Mesenchymal stem cell (in vitro differentiated cells and primary cell): ENCODE data around the gene THAP5.

ENCODE experiments used
- DNase-seq: peaks from one replicate; pipeline ENCODE4 v3.0.0-alpha.2; 2013
- H2AFZ ChIP-seq: one replicate; pipeline ENCODE4 v1.6.1; 2013; ENCODE audit warnings: low read depth, mild to moderate bottlenecking, control low read depth, inconsistent platforms, low read length, moderate library complexity
- H2AK5ac ChIP-seq: 2 replicates; pipeline ENCODE4 v1.6.1; 2013; ENCODE audit warnings: low read length, moderate library complexity, mild to moderate bottlenecking, inconsistent platforms; ENCODE audit not compliant: severe bottlenecking
- H2BK120ac ChIP-seq: one replicate; pipeline ENCODE4 v1.6.1; 2013; ENCODE audit warnings: low read depth, mild to moderate bottlenecking, inconsistent platforms, low read length, moderate library complexity
- H2BK12ac ChIP-seq, 2 experiments: one replicate each; pipeline ENCODE4 v1.6.1; 2013; ENCODE audit warnings: inconsistent platforms in 2 of 2, low read length in 2 of 2, mild to moderate bottlenecking in 2 of 2, moderate library complexity in 2 of 2, control low read depth in 1 of 2
- H2BK15ac ChIP-seq: one replicate; pipeline ENCODE4 v1.6.1; 2013; ENCODE audit warnings: mild to moderate bottlenecking, low read depth, inconsistent platforms; ENCODE audit not compliant: poor library complexity, severe bottlenecking
- H2BK5ac ChIP-seq: 2 replicates; pipeline ENCODE4 v1.6.1; 2013; ENCODE audit warnings: low read depth, mild to moderate bottlenecking, low read length, control low read depth, inconsistent platforms; ENCODE audit not compliant: poor library complexity, severe bottlenecking
- H3K14ac ChIP-seq, 2 experiments: one replicate each; pipeline ENCODE4 v1.6.1; 2013; ENCODE audit warnings: inconsistent platforms in 2 of 2, low read length in 2 of 2, control low read depth in 1 of 2, mild to moderate bottlenecking in 1 of 2, moderate library complexity in 1 of 2
- H3K18ac ChIP-seq, 2 experiments: one replicate each; pipeline ENCODE4 v1.6.1; 2013; ENCODE audit warnings: inconsistent platforms in 2 of 2, low read length in 2 of 2, control low read depth in 1 of 2, low read depth in 1 of 2, mild to moderate bottlenecking in 1 of 2
- H3K23ac ChIP-seq, 2 experiments: one replicate each; pipeline ENCODE4 v1.6.1; 2013; ENCODE audit warnings: inconsistent platforms in 2 of 2, low read length in 2 of 2, mild to moderate bottlenecking in 2 of 2, moderate library complexity in 2 of 2, control low read depth in 1 of 2
- H3K27ac ChIP-seq: 2 replicates; pipeline ENCODE4 v1.5.1; 2013; ENCODE audit warnings: mild to moderate bottlenecking, moderate library complexity, low read length, control low read depth, inconsistent platforms; ENCODE audit not compliant: poor library complexity, severe bottlenecking
- H3K27me3 ChIP-seq, 2 experiments: 2 replicates each; pipeline versions ENCODE4 v1.6.1 to v1.7.0; 2013; ENCODE audit warnings: low read length in 2 of 2, mild to moderate bottlenecking in 2 of 2, moderate library complexity in 2 of 2, control low read depth in 1 of 2, inconsistent platforms in 1 of 2; ENCODE audit not compliant: control insufficient read depth in 1 of 2, insufficient read depth in 1 of 2
- H3K36me3 ChIP-seq, 2 experiments: 2 replicates each; pipeline versions ENCODE4 v1.6.1 to v1.7.0; 2013; ENCODE audit warnings: low read length in 2 of 2, control low read depth in 1 of 2, inconsistent platforms in 1 of 2, low read depth in 1 of 2, mild to moderate bottlenecking in 1 of 2; ENCODE audit not compliant: insufficient read depth in 2 of 2, control insufficient read depth in 1 of 2
- H3K4ac ChIP-seq, 2 experiments: one replicate each; pipeline ENCODE4 v1.6.1; 2013; ENCODE audit warnings: inconsistent platforms in 2 of 2, low read length in 2 of 2, mild to moderate bottlenecking in 2 of 2, moderate library complexity in 2 of 2, control low read depth in 1 of 2, low read depth in 1 of 2
- H3K4me1 ChIP-seq: 2 replicates; pipeline ENCODE4 v1.6.1; 2013; ENCODE audit warnings: low read depth, low read length, control low read depth; ENCODE audit not compliant: control insufficient read depth, insufficient read depth
- H3K4me2 ChIP-seq: 2 replicates; pipeline ENCODE4 v1.6.1; 2013; ENCODE audit warnings: low read length, mild to moderate bottlenecking, inconsistent platforms; ENCODE audit not compliant: poor library complexity, severe bottlenecking
- H3K4me3 ChIP-seq, 2 experiments: 2 replicates each; pipeline versions ENCODE4 v1.5.1 to v1.7.0; 2013; ENCODE audit warnings: low read length in 2 of 2, mild to moderate bottlenecking in 2 of 2, control low read depth in 1 of 2, low read depth in 1 of 2; ENCODE audit not compliant: insufficient read depth in 1 of 2
- H3K79me1 ChIP-seq: replicated peaks from 2 replicates; pipeline ENCODE4 v1.6.1; 2013; ENCODE audit warnings: mild to moderate bottlenecking, control low read depth, low read length, inconsistent platforms; ENCODE audit not compliant: poor library complexity, severe bottlenecking
- H3K9ac ChIP-seq: 2 replicates; pipeline ENCODE4 v1.7.0; 2013; ENCODE audit warnings: mild to moderate bottlenecking, low read length, moderate library complexity
- H3K9me3 ChIP-seq: 2 replicates; pipeline ENCODE4 v1.7.0; 2013; ENCODE audit warnings: mild to moderate bottlenecking, low read length; ENCODE audit not compliant: control insufficient read depth
- H4K8ac ChIP-seq: one replicate; pipeline ENCODE4 v1.6.1; 2013; ENCODE audit warnings: inconsistent platforms, mild to moderate bottlenecking, low read length, moderate library complexity
- H4K91ac ChIP-seq: one replicate; pipeline ENCODE4 v1.6.1; 2013; ENCODE audit warnings: mild to moderate bottlenecking, low read length, inconsistent platforms
- WGBS: methylation state at CpG from one replicate; pipeline ENCODE4 v1.1.7; 2013; ENCODE audit warnings: mixed read lengths; 5-methylcytosine and 5-hydroxymethylcytosine counted together

THAP5 gene

GRCh38 chr7:108598153-108598552 is 28.6 kb upstream of the THAP5 start:
- Histone ChIP-seq H3K27me3 (peaks cover 0 to 13% of the 10 kb centered on the region in 2 experiments), H2BK15ac (no peak overlapping the region), H3K9ac (no peak overlapping the region), H3K27ac (no peak overlapping the region), H3K4me3 (no peak overlapping the region), H2AK5ac (no peak overlapping the region), H4K91ac (no peak overlapping the region), H3K9me3 (no peaks in the 10 kb centered on the region), H3K79me1 (no peaks in the 10 kb centered on the region), H3K14ac (no peak overlapping the region), H4K8ac (no peak overlapping the region), H2AFZ (no peak overlapping the region), H3K36me3 (no peaks in the 10 kb centered on the region), H3K23ac (no peak overlapping the region), H3K4me1 (no peaks in the 10 kb centered on the region), H2BK12ac (no peak overlapping the region), H2BK5ac (no peak overlapping the region), H3K4ac (no peak overlapping the region), H3K4me2 (no peak overlapping the region), H2BK120ac (no peak overlapping the region), H3K18ac (no peak overlapping the region)
- DNase-seq = no peak
- 25% methylated on average over 1 of the region's 2 CpGs for WGBS

- H3K23ac ChIP-seq = no peak overlapping the region
- H3K4ac ChIP-seq = no peak overlapping the region
- H3K18ac ChIP-seq = no peak overlapping the region
- no peak overlapping the region for H3K27ac ChIP-seq
- no peak overlapping the region for H2AFZ ChIP-seq
- no peak overlapping the region for H3K4me3 ChIP-seq
- no peak overlapping the region for H4K8ac ChIP-seq
- H3K4me2 ChIP-seq = no peak overlapping the region
- H3K27me3 ChIP-seq = peaks cover 0 to 13% of the 10 kb centered on the region in 2 experiments
- no peak overlapping the region for H2BK12ac ChIP-seq
- no peaks in the 10 kb centered on the region for H3K4me1 ChIP-seq
- H3K36me3 ChIP-seq = no peaks in the 10 kb centered on the region
- H3K14ac ChIP-seq = no peak overlapping the region
- H2AK5ac ChIP-seq = no peak overlapping the region
- H3K9ac ChIP-seq = no peak overlapping the region
- no peak overlapping the region for H2BK15ac ChIP-seq
- no peaks in the 10 kb centered on the region for H3K79me1 ChIP-seq
- no peak overlapping the region for H4K91ac ChIP-seq
- H3K9me3 ChIP-seq = no peaks in the 10 kb centered on the region
- no peak overlapping the region for H2BK120ac ChIP-seq
- H2BK5ac ChIP-seq = no peak overlapping the region
- DNase-seq = no peak
- 93% methylated on average over 3 of the region's 4 CpGs for WGBS
Measured at GRCh38 chr7:108596560-108596959, 27.1 kb upstream of the THAP5 start.

GRCh38 chr7:108592646-108593201 is 23.2 kb upstream of the THAP5 start:
- 75% methylated on average over 3 of the region's 3 CpGs for WGBS
- Histone ChIP-seq H2BK15ac (no peak overlapping the region), H3K9me3 (no peaks in the 10 kb centered on the region), H3K27me3 (no peaks in the 10 kb centered on the region), H3K4me3 (no peak overlapping the region), H2AFZ (no peak overlapping the region), H2BK5ac (no peak overlapping the region), H3K36me3 (no peaks in the 10 kb centered on the region), H3K9ac (no peak overlapping the region), H3K18ac (no peak overlapping the region), H3K79me1 (no peaks in the 10 kb centered on the region), H3K4ac (no peak overlapping the region), H3K23ac (no peak overlapping the region), H3K4me2 (no peak overlapping the region), H3K14ac (no peak overlapping the region), H4K91ac (no peak overlapping the region), H4K8ac (no peak overlapping the region), H2BK120ac (no peak overlapping the region), H2BK12ac (no peak overlapping the region), H3K4me1 (peaks cover 4% of the 10 kb centered on the region), H2AK5ac (no peak overlapping the region), H3K27ac (no peak overlapping the region)
- DNase-seq = no peak

- Histone ChIP-seq H3K18ac (no peak overlapping the region), H2AK5ac (peak overlapping the region; percentile 44), H2AFZ (no peak overlapping the region), H2BK12ac (no peak overlapping the region), H3K14ac (no peak overlapping the region), H3K9ac (no peak overlapping the region), H3K23ac (no peak overlapping the region), H3K4me2 (no peak overlapping the region), H3K27me3 (peaks cover 0 to 9% of the 10 kb centered on the region in 2 experiments), H2BK120ac (no peak overlapping the region), H3K79me1 (no peaks in the 10 kb centered on the region), H3K4ac (no peak overlapping the region), H2BK15ac (no peak overlapping the region), H3K9me3 (no peaks in the 10 kb centered on the region), H3K36me3 (no peaks in the 10 kb centered on the region), H4K8ac (no peak overlapping the region), H2BK5ac (peak overlapping the region; percentile 2), H3K4me1 (peaks cover 4% of the 10 kb centered on the region), H4K91ac (no peak overlapping the region), H3K4me3 (no peak overlapping the region), H3K27ac (no peak overlapping the region)
- WGBS = 74% methylated on average over 2 of the region's 2 CpGs
- no peak for DNase-seq
Measured at GRCh38 chr7:108590606-108591005, 21.1 kb upstream of the THAP5 start.
